GM23338 (cell line): Measurements from ENCODE around the gene SLC35G4. TPM values are rescaled to one million over a fixed set of nuclear protein-coding genes. Genes with fewer than 3 reads are reported as not detected.

Source experiments
- ATAC-seq: fragments of 200-7000 bp; cut with Tn5 transposase; 3 replicates; pipeline ENCODE4 v1.9.1; 2020
- DNase-seq: peaks from one replicate; pipeline ENCODE4 v3.0.0-alpha.2; 2015; ENCODE audit warnings: low spot score
- H2AFZ ChIP-seq: fragments of 200-600 bp; sonication (generic); 2 replicates; pipeline ENCODE4 v1.8.0; 2016; ENCODE audit warnings: antibody characterized with exemption, mild to moderate bottlenecking, moderate library complexity
- H3F3A ChIP-seq: fragments of 200-600 bp; sonication (generic); replicated peaks from 2 replicates; pipeline ENCODE4 v1.8.0; 2017; ENCODE audit warnings: antibody characterized with exemption, mixed run types, low read depth
- H3K27ac ChIP-seq: fragments of 200-600 bp; sonication (generic); 2 replicates; pipeline ENCODE4 v1.6.1; 2016; ENCODE audit warnings: low read depth
- H3K27me3 ChIP-seq: fragments of 200-600 bp; sonication (generic); 2 replicates; pipeline ENCODE4 v1.8.0; 2016; ENCODE audit warnings: mild to moderate bottlenecking, mixed run types, moderate library complexity; ENCODE audit not compliant: insufficient read depth
- H3K36me3 ChIP-seq: fragments of 200-600 bp; sonication (generic); 2 replicates; pipeline ENCODE4 v1.8.0; 2016; ENCODE audit warnings: mild to moderate bottlenecking; ENCODE audit not compliant: insufficient read depth
- H3K4me1 ChIP-seq: fragments of 200-600 bp; sonication (generic); 2 replicates; pipeline ENCODE4 v1.8.0; 2016; ENCODE audit warnings: mild to moderate bottlenecking, moderate library complexity; ENCODE audit not compliant: insufficient read depth
- H3K4me2 ChIP-seq: fragments of 200-600 bp; sonication (generic); 2 replicates; pipeline ENCODE4 v1.7.1; 2017; ENCODE audit warnings: mixed run types
- H3K4me3 ChIP-seq: fragments of 200-600 bp; sonication (generic); 2 replicates; pipeline ENCODE4 v1.6.1; 2016; ENCODE audit warnings: mixed run types
- H3K79me2 ChIP-seq: fragments of 200-600 bp; sonication (generic); replicated peaks from 2 replicates; pipeline ENCODE4 v1.8.0; 2017; ENCODE audit warnings: mild to moderate bottlenecking; ENCODE audit not compliant: insufficient read depth
- H3K9me2 ChIP-seq: fragments of 200-600 bp; sonication (generic); 2 replicates; pipeline ENCODE4 v1.8.0; 2017; ENCODE audit not compliant: insufficient read depth
- H4K20me1 ChIP-seq: fragments of 200-600 bp; sonication (generic); replicated peaks from 2 replicates; pipeline ENCODE4 v1.8.0; 2017; ENCODE audit warnings: mild to moderate bottlenecking; ENCODE audit not compliant: insufficient read depth
- H3K27ac Mint-ChIP-seq: 2 replicates; pipeline ENCODE4 v1.8.0; 2020; ENCODE audit warnings: inconsistent platforms, mild to moderate bottlenecking, moderate library complexity, mixed read lengths
- H3K27me3 Mint-ChIP-seq: 3 replicates; pipeline ENCODE4 v1.8.0; 2022; ENCODE audit warnings: low read depth, mild to moderate bottlenecking, moderate library complexity, mixed read lengths, inconsistent platforms; ENCODE audit not compliant: insufficient read depth, poor library complexity
- H3K36me3 Mint-ChIP-seq: 3 replicates; pipeline ENCODE4 v1.8.0; 2021; ENCODE audit warnings: low read depth, mild to moderate bottlenecking, inconsistent platforms, moderate library complexity, mixed read lengths
- H3K4me1 Mint-ChIP-seq: 3 replicates; pipeline ENCODE4 v1.8.0; 2020; ENCODE audit warnings: mild to moderate bottlenecking, inconsistent platforms, mixed read lengths
- H3K4me3 Mint-ChIP-seq: 3 replicates; pipeline ENCODE4 v1.8.0; 2021; ENCODE audit warnings: moderate library complexity, mild to moderate bottlenecking, inconsistent platforms, mixed read lengths
- H3K9me3 Mint-ChIP-seq: 3 replicates; pipeline ENCODE4 v1.8.0; 2020; ENCODE audit warnings: moderate library complexity, mild to moderate bottlenecking, inconsistent platforms, mixed read lengths
- CREB1 ChIP-seq: fragments of 250-450 bp; sonication (Bioruptor Pico); IDR thresholded peaks from 2 replicates; pipeline ENCODE4 v1.5.0; 2020; ENCODE audit warnings: low read depth, mild to moderate bottlenecking, moderate library complexity
- ETS1 ChIP-seq: IDR thresholded peaks from 2 replicates; pipeline ENCODE4 v1.6.1; 2016; ENCODE audit warnings: antibody characterized with exemption
- EZH2 ChIP-seq: fragments of 200-600 bp; sonication (generic); IDR thresholded peaks from one replicate; pipeline ENCODE4 v1.8.0; 2017; ENCODE audit warnings: antibody characterized with exemption, mild to moderate bottlenecking, low read depth; ENCODE audit not compliant: unreplicated experiment
- JUNB ChIP-seq: IDR thresholded peaks from one replicate; pipeline ENCODE4 v1.6.1; 2016; ENCODE audit warnings: antibody characterized with exemption; ENCODE audit not compliant: unreplicated experiment
- NANOG ChIP-seq: IDR thresholded peaks from 2 replicates; pipeline ENCODE4 v1.6.1; 2016; ENCODE audit warnings: antibody characterized with exemption, borderline replicate concordance
- POLR2AphosphoS5 ChIP-seq: IDR thresholded peaks from 2 replicates; pipeline ENCODE4 v1.6.1; 2016; ENCODE audit warnings: antibody characterized with exemption, low read depth
- STAT1 ChIP-seq: IDR thresholded peaks from one replicate; pipeline ENCODE4 v1.6.1; 2016; ENCODE audit warnings: antibody characterized with exemption; ENCODE audit not compliant: unreplicated experiment
- ZNF331 ChIP-seq: fragments of 250-450 bp; sonication (Bioruptor Pico); IDR thresholded peaks from 2 replicates; pipeline ENCODE4 v1.5.0; 2020; ENCODE audit warnings: low read depth, mild to moderate bottlenecking, moderate library complexity
- ZNF462 ChIP-seq: fragments of 250-450 bp; sonication (Bioruptor Pico); IDR thresholded peaks from 2 replicates; pipeline ENCODE4 v1.5.0; 2020; ENCODE audit warnings: mild to moderate bottlenecking, moderate library complexity
- polyA plus RNA-seq: library from polyadenylated mRNA; unstranded; fragments of >200 nt; fragmentation: Nextera tagmentation; extraction: Ambion mirVana; gene quantifications from 2 replicates; pipeline ENCODE4 v1.2.1, GENCODE V29; 2016
- total RNA-seq: library from RNA; depleted of rRNA; stranded (reverse); fragments of >200 nt; shearing (Covaris generic); gene quantifications from 2 replicates; pipeline ENCODE4 v1.2.3, GENCODE V29; 2014
- TF ChIP-seq, protein P1 (sequence below), 2 experiments: fragments of 200-600 bp in 1 of 2; sonication (generic) in 1 of 2; conservative IDR thresholded peaks; 2 replicates each; pipeline versions ENCODE4 v1.5.1 to v1.6.1; 2016 to 2017; ENCODE audit warnings: antibody characterized with exemption in 2 of 2, low read depth in 2 of 2, mild to moderate bottlenecking in 2 of 2, moderate library complexity in 1 of 2

Gene SLC35G4
- total and polyA plus RNA-seq, 2 experiments from 2014 or later, result not detected

DNA sequence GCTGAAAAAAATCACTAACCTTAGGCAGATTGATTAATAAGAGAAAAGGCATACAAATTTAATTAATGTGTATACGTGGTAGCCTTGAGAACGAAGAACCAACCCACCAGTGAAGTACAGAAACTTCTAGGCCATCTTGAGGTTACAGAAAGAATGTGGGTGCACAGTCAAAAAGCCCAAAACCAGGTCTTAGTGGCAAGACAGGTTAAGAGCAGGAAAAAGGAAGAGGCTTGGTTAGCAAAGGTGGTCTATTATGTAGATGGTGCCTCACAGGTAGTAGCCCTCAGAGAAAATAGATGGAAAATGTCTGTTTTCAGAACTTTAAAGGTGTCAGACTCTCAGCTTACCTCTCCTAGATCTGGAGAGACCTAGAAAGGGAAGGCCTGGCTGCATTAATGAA is 22.0 kb upstream of the SLC35G4 start (continued):
- TF ChIP-seq ETS1 (no peak), CREB1 (CRISPR knock-in tag) (no peak), ZNF331 (CRISPR knock-in tag) (no peak)

GRCh38 chr18:11587846-11588245 is 21.6 kb upstream of the SLC35G4 start:
- Mint-ChIP-seq H3K9me3 (peaks cover 22% of the 10 kb centered on the region), H3K4me1 (peaks cover 14% of the 10 kb centered on the region), H3K27ac (no peak overlapping the region), H3K36me3 (peaks cover 19% of the 10 kb centered on the region; the same call in 2 of the 3 replicates), H3K27me3 (no peaks in the 10 kb centered on the region), H3K4me3 (no peak overlapping the region)
- no peaks in the 10 kb centered on the region for H3K9me2 ChIP-seq
- H3K79me2 ChIP-seq, result no peaks in the 10 kb centered on the region
- no peak for TF ChIP-seq POLR2AphosphoS5
- no peak for TF ChIP-seq JUNB
- TF ChIP-seq STAT1, result no peak
- no peak for TF ChIP-seq ZNF462 (CRISPR knock-in tag)
- TF ChIP-seq, protein P1, sequence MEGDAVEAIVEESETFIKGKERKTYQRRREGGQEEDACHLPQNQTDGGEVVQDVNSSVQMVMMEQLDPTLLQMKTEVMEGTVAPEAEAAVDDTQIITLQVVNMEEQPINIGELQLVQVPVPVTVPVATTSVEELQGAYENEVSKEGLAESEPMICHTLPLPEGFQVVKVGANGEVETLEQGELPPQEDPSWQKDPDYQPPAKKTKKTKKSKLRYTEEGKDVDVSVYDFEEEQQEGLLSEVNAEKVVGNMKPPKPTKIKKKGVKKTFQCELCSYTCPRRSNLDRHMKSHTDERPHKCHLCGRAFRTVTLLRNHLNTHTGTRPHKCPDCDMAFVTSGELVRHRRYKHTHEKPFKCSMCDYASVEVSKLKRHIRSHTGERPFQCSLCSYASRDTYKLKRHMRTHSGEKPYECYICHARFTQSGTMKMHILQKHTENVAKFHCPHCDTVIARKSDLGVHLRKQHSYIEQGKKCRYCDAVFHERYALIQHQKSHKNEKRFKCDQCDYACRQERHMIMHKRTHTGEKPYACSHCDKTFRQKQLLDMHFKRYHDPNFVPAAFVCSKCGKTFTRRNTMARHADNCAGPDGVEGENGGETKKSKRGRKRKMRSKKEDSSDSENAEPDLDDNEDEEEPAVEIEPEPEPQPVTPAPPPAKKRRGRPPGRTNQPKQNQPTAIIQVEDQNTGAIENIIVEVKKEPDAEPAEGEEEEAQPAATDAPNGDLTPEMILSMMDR (conservative IDR thresholded peaks at IDR 0.05; ENCODE audit: low read depth in 2 of 2), result no peak
- TF ChIP-seq NANOG, result no peak
- no peak for TF ChIP-seq CREB1 (CRISPR knock-in tag)
- no peak for TF ChIP-seq EZH2
- no peak for TF ChIP-seq ZNF331 (CRISPR knock-in tag)
- H3K4me2 ChIP-seq, result no peak overlapping the region
- H3K4me1 ChIP-seq, result no peaks in the 10 kb centered on the region
- H3K27ac ChIP-seq, result no peak overlapping the region
- H3K36me3 ChIP-seq, result no peaks in the 10 kb centered on the region
- ATAC-seq, result no peak
- DNase-seq, result no peak
- no peak overlapping the region for H2AFZ ChIP-seq
- H4K20me1 ChIP-seq, result no peaks in the 10 kb centered on the region
- H3K4me3 ChIP-seq, result no peak overlapping the region
- no peaks in the 10 kb centered on the region for H3K27me3 ChIP-seq
- H3F3A ChIP-seq, result no peaks in the 10 kb centered on the region
